ENCODE results near the gene SH3PXD2A.

The SH3PXD2A gene

DNA sequence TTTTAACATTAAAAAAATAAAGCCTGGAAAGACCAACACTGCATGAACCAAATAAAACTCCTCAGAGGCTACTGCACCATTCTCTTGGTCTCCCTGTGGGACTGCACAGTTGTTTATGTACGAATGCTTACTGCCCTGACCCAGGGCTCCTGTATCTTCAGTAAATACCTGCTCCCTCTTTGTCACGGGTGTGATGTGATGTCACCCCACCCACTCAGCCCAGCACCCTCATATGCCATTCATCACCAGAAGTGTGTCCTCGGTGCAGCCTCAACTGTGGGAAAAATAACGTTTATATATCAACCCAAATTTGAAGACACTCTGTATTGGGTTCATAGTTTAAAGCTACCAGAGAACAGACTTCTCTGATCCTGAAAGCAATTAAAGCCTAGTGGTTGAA lies 14.0 kb upstream of the SH3PXD2A start:
- H3K27ac ChIP-seq (ENCODE audit: low read length): no peak overlapping the region
- H3K4me3 ChIP-seq (ENCODE audit: low read depth in 1 of 2, low read length in 2 of 2): no peak overlapping the region
- no peak for ATAC-seq (ENCODE audit: insufficient read depth, low read depth)
- no peak overlapping the region for H3K9ac ChIP-seq (ENCODE audit: low read depth, low read length)
- no peak overlapping the region for H3K4me2 ChIP-seq (ENCODE audit: insufficient read depth, low read length)
- H3K36me3 ChIP-seq (ENCODE audit: insufficient read depth, low read length): no peaks in the 10 kb centered on the region
- no peaks in the 10 kb centered on the region for H3K79me2 ChIP-seq (ENCODE audit: insufficient read depth, low read length)
- H3K9me3 ChIP-seq (ENCODE audit: insufficient read depth, low read length, severe bottlenecking): peaks cover 9% of the 10 kb centered on the region
- TF ChIP-seq CTCF (IDR thresholded peaks at IDR 0.05; ENCODE audit: borderline replicate concordance, extremely low read depth, low read length, poor library complexity, severe bottlenecking) (no peak), EZH2 (IDR thresholded peaks at IDR 0.05; ENCODE audit: borderline replicate concordance, low read depth, low read length, severe bottlenecking) (no peak)
- no peak overlapping the region for H2AFZ ChIP-seq (ENCODE audit: low read depth, low read length)
- DNase-seq: no peak
- H3K27me3 ChIP-seq (ENCODE audit: insufficient read depth, low read length, poor library complexity): no peaks in the 10 kb centered on the region
- no peaks in the 10 kb centered on the region for H4K20me1 ChIP-seq (ENCODE audit: insufficient read depth, low read length)
- no peaks in the 10 kb centered on the region for H3K4me1 ChIP-seq (ENCODE audit: insufficient read depth, low read length)

DNA sequence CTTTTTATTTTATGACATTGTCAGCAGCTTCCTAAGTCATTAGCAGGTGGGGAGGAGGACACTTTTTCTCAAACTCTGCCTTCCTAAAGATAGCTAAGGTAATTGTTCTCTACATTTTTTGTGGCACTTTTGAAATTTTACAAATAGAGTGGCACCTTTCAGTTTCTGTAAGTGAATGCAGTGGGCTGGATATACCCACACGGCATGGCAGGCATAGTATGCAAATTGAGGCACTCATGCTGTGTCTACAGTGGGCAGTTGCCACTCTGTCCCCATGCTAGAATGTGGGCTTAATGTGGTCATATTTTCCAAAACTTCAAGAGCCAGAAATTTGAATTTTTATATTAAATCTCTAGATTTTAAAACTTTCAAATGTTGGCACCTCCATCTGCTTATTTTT lies 12.8 kb upstream of the SH3PXD2A start:
- Histone ChIP-seq H3K4me3 (ENCODE audit: low read depth in 1 of 2, low read length in 2 of 2) (no peak overlapping the region), H3K4me2 (ENCODE audit: insufficient read depth, low read length) (no peak overlapping the region), H3K36me3 (ENCODE audit: insufficient read depth, low read length) (no peaks in the 10 kb centered on the region), H3K9ac (ENCODE audit: low read depth, low read length) (no peak overlapping the region), H3K27me3 (ENCODE audit: insufficient read depth, low read length, poor library complexity) (no peaks in the 10 kb centered on the region), H4K20me1 (ENCODE audit: insufficient read depth, low read length) (no peaks in the 10 kb centered on the region), H3K9me3 (ENCODE audit: insufficient read depth, low read length, severe bottlenecking) (peaks cover 9% of the 10 kb centered on the region), H3K4me1 (ENCODE audit: insufficient read depth, low read length) (no peaks in the 10 kb centered on the region), H2AFZ (ENCODE audit: low read depth, low read length) (no peak overlapping the region), H3K27ac (ENCODE audit: low read length) (no peak overlapping the region), H3K79me2 (ENCODE audit: insufficient read depth, low read length) (no peaks in the 10 kb centered on the region)
- no peak for TF ChIP-seq EZH2 (IDR thresholded peaks at IDR 0.05; ENCODE audit: borderline replicate concordance, low read depth, low read length, severe bottlenecking)
- TF ChIP-seq CTCF (IDR thresholded peaks at IDR 0.05; ENCODE audit: borderline replicate concordance, extremely low read depth, low read length, poor library complexity, severe bottlenecking): no peak
- no peak for DNase-seq
- no peak for ATAC-seq (ENCODE audit: insufficient read depth, low read depth)

- no peak overlapping the region for H3K27ac ChIP-seq (ENCODE audit: low read length)
Observed at GRCh38 chr10:103861505-103861904, 6.1 kb upstream of the SH3PXD2A start.

More at GRCh38 chr10:103861505-103861904, 6.1 kb upstream of the SH3PXD2A start:
- H3K79me2 ChIP-seq (ENCODE audit: insufficient read depth, low read length): no peaks in the 10 kb centered on the region
- TF ChIP-seq CTCF (IDR thresholded peaks at IDR 0.05; ENCODE audit: borderline replicate concordance, extremely low read depth, low read length, poor library complexity, severe bottlenecking) (no peak), EZH2 (IDR thresholded peaks at IDR 0.05; ENCODE audit: borderline replicate concordance, low read depth, low read length, severe bottlenecking) (no peak)
- DNase-seq: no peak
- no peak for ATAC-seq (ENCODE audit: insufficient read depth, low read depth)
- peaks cover 9% of the 10 kb centered on the region for H3K9me3 ChIP-seq (ENCODE audit: insufficient read depth, low read length, severe bottlenecking)
- no peak overlapping the region for H3K9ac ChIP-seq (ENCODE audit: low read depth, low read length)
- peaks cover 4% of the 10 kb centered on the region for H3K27me3 ChIP-seq (ENCODE audit: insufficient read depth, low read length, poor library complexity)
- no peaks in the 10 kb centered on the region for H3K36me3 ChIP-seq (ENCODE audit: insufficient read depth, low read length)
- H3K4me1 ChIP-seq (ENCODE audit: insufficient read depth, low read length): no peaks in the 10 kb centered on the region
- H4K20me1 ChIP-seq (ENCODE audit: insufficient read depth, low read length): no peaks in the 10 kb centered on the region
- H2AFZ ChIP-seq (ENCODE audit: low read depth, low read length): no peak overlapping the region
- no peak overlapping the region for H3K4me2 ChIP-seq (ENCODE audit: insufficient read depth, low read length)
- H3K4me3 ChIP-seq (ENCODE audit: low read depth in 1 of 2, low read length in 2 of 2): no peak overlapping the region

All from DND-41 (cell line).